Hepatocyte (in vitro differentiated cells): ENCODE measurements around the gene LRRC3. TPM values are rescaled to one million over a fixed set of nuclear protein-coding genes. Genes with fewer than 3 reads are reported as not detected.

Experiments used
- DNase-seq: peaks from one replicate; pipeline ENCODE4 v3.0.0-alpha.2; 2016; ENCODE audit warnings: low spot score
- H2AFZ ChIP-seq: fragments of 200-600 bp; sonication (generic); 2 replicates; pipeline ENCODE4 v1.6.0; 2016; ENCODE audit warnings: antibody characterized with exemption, mild to moderate bottlenecking
- H3K27ac ChIP-seq: fragments of 200-600 bp; sonication (generic); 2 replicates; pipeline ENCODE4 v1.5.1; 2016; ENCODE audit warnings: mild to moderate bottlenecking
- H3K27me3 ChIP-seq: fragments of 200-600 bp; sonication (generic); 2 replicates; pipeline ENCODE4 v1.6.1; 2016
- H3K36me3 ChIP-seq: fragments of 200-600 bp; sonication (generic); replicated peaks from 2 replicates; pipeline ENCODE4 v1.5.1; 2016; ENCODE audit warnings: low read depth; ENCODE audit not compliant: insufficient read depth
- H3K4me1 ChIP-seq: fragments of 200-600 bp; sonication (generic); 2 replicates; pipeline ENCODE4 v1.5.1; 2016; ENCODE audit warnings: mild to moderate bottlenecking, moderate library complexity; ENCODE audit not compliant: insufficient read depth
- H3K4me2 ChIP-seq: fragments of 200-600 bp; sonication (generic); 2 replicates; pipeline ENCODE4 v1.6.0; 2016
- H3K4me3 ChIP-seq: fragments of 200-600 bp; sonication (generic); 2 replicates; pipeline ENCODE4 v1.5.1; 2016; ENCODE audit warnings: mild to moderate bottlenecking
- H3K79me2 ChIP-seq: fragments of 200-600 bp; sonication (generic); 2 replicates; pipeline ENCODE4 v1.6.0; 2017; ENCODE audit warnings: mild to moderate bottlenecking
- H3K9me2 ChIP-seq: fragments of 200-600 bp; sonication (generic); replicated peaks from 2 replicates; pipeline ENCODE4 v1.6.0; 2017; ENCODE audit warnings: mild to moderate bottlenecking; ENCODE audit not compliant: insufficient read depth
- H3K9me3 ChIP-seq: fragments of 200-600 bp; sonication (generic); 2 replicates; pipeline ENCODE4 v1.5.1; 2016; ENCODE audit warnings: low read depth, mild to moderate bottlenecking
- H4K20me1 ChIP-seq: fragments of 200-600 bp; sonication (generic); 2 replicates; pipeline ENCODE4 v1.6.0; 2016; ENCODE audit warnings: mild to moderate bottlenecking; ENCODE audit not compliant: insufficient read depth, poor library complexity, severe bottlenecking
- CTCF ChIP-seq: fragments of 200-600 bp; sonication (generic); IDR thresholded peaks from 2 replicates; pipeline ENCODE4 v1.5.1; 2016; ENCODE audit warnings: antibody characterized with exemption, mild to moderate bottlenecking; ENCODE audit not compliant: poor library complexity
- EZH2 ChIP-seq: fragments of 200-600 bp; sonication (generic); IDR thresholded peaks from 2 replicates; pipeline ENCODE4 v1.6.1; 2016; ENCODE audit warnings: antibody characterized with exemption, mild to moderate bottlenecking, borderline replicate concordance
- EZH2phosphoT487 ChIP-seq: fragments of 200-600 bp; sonication (generic); IDR thresholded peaks from one replicate; pipeline ENCODE4 v1.6.1; 2018; ENCODE audit warnings: antibody characterized with exemption, mild to moderate bottlenecking, low read depth, moderate library complexity; ENCODE audit not compliant: unreplicated experiment, severe bottlenecking
- WGBS: methylation state at CpG from one replicate; pipeline ENCODE4 v1.1.6; 2016; ENCODE audit warnings: low lambda C conversion rate; ENCODE audit errors: missing lambda C conversion rate; 5-methylcytosine and 5-hydroxymethylcytosine counted together
- polyA plus RNA-seq: library from polyadenylated mRNA; unstranded; fragments of >200 nt; fragmentation: Nextera tagmentation; extraction: Ambion mirVana; gene quantifications from 2 replicates; pipeline ENCODE4 v1.2.1, GENCODE V29; 2016
- total RNA-seq: library from RNA; depleted of rRNA; stranded (reverse); fragments of >200 nt; gene quantifications from 2 replicates; pipeline ENCODE4 v1.2.3, GENCODE V29; 2014

Gene LRRC3
- total and polyA plus RNA-seq, 2 experiments from 2014 or later, result 7.2 to 7.3 TPM

GRCh38 chr21:44433791-44434567 is 21.3 kb upstream of the LRRC3 start:
- no peak overlapping the region for H3K4me2 ChIP-seq

GRCh38 chr21:44434568-44434925 is 20.8 kb upstream of the LRRC3 start:
- Histone ChIP-seq H3K9me2 (no peaks in the 10 kb centered on the region), H3K9me3 (no peaks in the 10 kb centered on the region), H3K27ac (no peak overlapping the region), H3K4me2 (no peak overlapping the region), H2AFZ (no peak overlapping the region), H3K4me1 (no peaks in the 10 kb centered on the region), H4K20me1 (no peaks in the 10 kb centered on the region), H3K4me3 (no peak overlapping the region), H3K27me3 (no peaks in the 10 kb centered on the region), H3K79me2 (no peaks in the 10 kb centered on the region), H3K36me3 (no peaks in the 10 kb centered on the region)
- no peak for DNase-seq
- 83% methylated on average over 13 of the region's 13 CpGs for WGBS
- no peak for TF ChIP-seq CTCF
- no peak for TF ChIP-seq EZH2phosphoT487
- no peak for TF ChIP-seq EZH2

More at GRCh38 chr21:44433791-44434567, 21.3 kb upstream of the LRRC3 start:
- Histone ChIP-seq H3K4me3 (no peak overlapping the region), H3K27me3 (no peaks in the 10 kb centered on the region), H4K20me1 (no peaks in the 10 kb centered on the region), H3K27ac (no peak overlapping the region), H3K9me2 (no peaks in the 10 kb centered on the region), H3K36me3 (no peaks in the 10 kb centered on the region), H3K9me3 (no peaks in the 10 kb centered on the region), H2AFZ (no peak overlapping the region), H3K4me1 (no peaks in the 10 kb centered on the region), H3K79me2 (no peaks in the 10 kb centered on the region)
- no peak for DNase-seq
- TF ChIP-seq EZH2 (no peak), CTCF (no peak), EZH2phosphoT487 (no peak)
- WGBS, result 90% methylated on average over 16 of the region's 39 CpGs

GRCh38 chr21:44434936-44435635 is 20.2 kb upstream of the LRRC3 start:
- no peak overlapping the region for H3K27ac ChIP-seq
- 91% methylated on average over 22 of the region's 28 CpGs for WGBS
- H3K36me3 ChIP-seq, result no peaks in the 10 kb centered on the region
- DNase-seq, result no peak
- no peaks in the 10 kb centered on the region for H3K27me3 ChIP-seq
- H3K4me3 ChIP-seq, result no peak overlapping the region
- no peak overlapping the region for H2AFZ ChIP-seq
- H3K4me1 ChIP-seq, result no peaks in the 10 kb centered on the region
- H4K20me1 ChIP-seq, result no peaks in the 10 kb centered on the region
- no peaks in the 10 kb centered on the region for H3K79me2 ChIP-seq
- TF ChIP-seq CTCF, result no peak
- no peak for TF ChIP-seq EZH2phosphoT487
- TF ChIP-seq EZH2, result no peak
- H3K4me2 ChIP-seq, result no peak overlapping the region
- H3K9me2 ChIP-seq, result no peaks in the 10 kb centered on the region
- H3K9me3 ChIP-seq, result no peaks in the 10 kb centered on the region
